Activated CD8-positive, alpha-beta memory T cell treated with anti-CD3 and anti-CD28 coated beads, Interleukin-2, amount 50 U/mL, for 24 hours (primary cell): Measurements from ENCODE around the gene DPP6.

Experiments
- DNase-seq: peaks from one replicate; pipeline ENCODE4 v3.0.0-alpha.2; 2020; ENCODE audit errors: extremely low read depth

DPP6 gene

GRCh38 chr7:154817224-154817896 lies 765.2 kb downstream of the DPP6 start:
- no peak for DNase-seq

GRCh38 chr7:154827007-154827406 lies 774.8 kb downstream of the DPP6 start:
- no peak for DNase-seq

- DNase-seq, result no peak
These were observed 780.5 kb downstream of the DPP6 start for GRCh38 chr7:154832557-154833138.

GRCh38 chr7:154836021-154836448 lies 783.8 kb downstream of the DPP6 start:
- DNase-seq, result no peak

GRCh38 chr7:154837087-154837486 lies 784.9 kb downstream of the DPP6 start:
- no peak for DNase-seq

- DNase-seq, result no peak
These were observed 785.4 kb downstream of the DPP6 start for GRCh38 chr7:154837622-154838021.

- no peak for DNase-seq
These were observed 787.9 kb downstream of the DPP6 start for GRCh38 chr7:154840086-154840485.

- no peak for DNase-seq
These were observed 789.6 kb downstream of the DPP6 start for GRCh38 chr7:154841731-154842331.

GRCh38 chr7:154842591-154842990 lies 790.4 kb downstream of the DPP6 start:
- DNase-seq, result no peak

GRCh38 chr7:154843670-154844237 lies 791.6 kb downstream of the DPP6 start:
- DNase-seq, result no peak

- DNase-seq, result no peak
These were observed 792.3 kb downstream of the DPP6 start for GRCh38 chr7:154844499-154844898.

GRCh38 chr7:154844955-154845354 lies 792.8 kb downstream of the DPP6 start:
- no peak for DNase-seq

- no peak for DNase-seq
These were observed 796.3 kb downstream of the DPP6 start for GRCh38 chr7:154848464-154848863.

- no peak for DNase-seq
These were observed 800.0 kb downstream of the DPP6 start for GRCh38 chr7:154852205-154852604.

GRCh38 chr7:154853063-154853726 lies 801.0 kb downstream of the DPP6 start:
- DNase-seq, result no peak

GRCh38 chr7:154853727-154854095 lies 801.5 kb downstream of the DPP6 start:
- DNase-seq, result no peak

GRCh38 chr7:154854836-154855235 lies 802.6 kb downstream of the DPP6 start:
- DNase-seq, result no peak

- DNase-seq, result no peak
These were observed 803.2 kb downstream of the DPP6 start for GRCh38 chr7:154855366-154855765.

GRCh38 chr7:154856733-154857132 lies 804.5 kb downstream of the DPP6 start:
- DNase-seq, result no peak

GRCh38 chr7:154857240-154857639 lies 805.0 kb downstream of the DPP6 start:
- no peak for DNase-seq

- no peak for DNase-seq
These were observed 805.8 kb downstream of the DPP6 start for GRCh38 chr7:154857728-154858681.
